Left ventricle myocardium superior (tissue), 1 donor: ENCODE results near the gene SRRT. TPM values are rescaled to one million over a fixed set of nuclear protein-coding genes. Genes with fewer than 3 reads are reported as not detected.
A peak's percentile ranks its signal among the peaks of the same experiment; 100 is the strongest.

Experiments used
- ATAC-seq: fragments of 200-7000 bp; cut with Tn5 transposase; one replicate; pipeline ENCODE4 v1.9.1; 2020; ENCODE audit warnings: mild to moderate bottlenecking, moderate library complexity
- DNase-seq: peaks from one replicate; pipeline ENCODE4 v3.0.0-alpha.2; 2020
- intact Hi-C: fragments of 100-400 bp; cut with micrococcal nuclease; formaldehyde crosslinking; loops from one replicate; pipeline ENCODE4 v1.11.0; 2022
- long read RNA-seq: library from polyadenylated mRNA; unstranded; transcript quantifications from one replicate; pipeline ENCODE4 v2.0.0, GENCODE V29; 2021
- total RNA-seq: library from RNA; stranded (reverse); fragmentation: NEBNext Ultra II Directional; extraction: Animal tissue kit (Norgen Biotek cat#: 25700); gene quantifications from one replicate; pipeline ENCODE4 v1.2.1, GENCODE V29; 2021
- donor health status: DM: no; HTN: yes; CAD: no; lungs with severe emphysema.

SRRT gene, protein sequence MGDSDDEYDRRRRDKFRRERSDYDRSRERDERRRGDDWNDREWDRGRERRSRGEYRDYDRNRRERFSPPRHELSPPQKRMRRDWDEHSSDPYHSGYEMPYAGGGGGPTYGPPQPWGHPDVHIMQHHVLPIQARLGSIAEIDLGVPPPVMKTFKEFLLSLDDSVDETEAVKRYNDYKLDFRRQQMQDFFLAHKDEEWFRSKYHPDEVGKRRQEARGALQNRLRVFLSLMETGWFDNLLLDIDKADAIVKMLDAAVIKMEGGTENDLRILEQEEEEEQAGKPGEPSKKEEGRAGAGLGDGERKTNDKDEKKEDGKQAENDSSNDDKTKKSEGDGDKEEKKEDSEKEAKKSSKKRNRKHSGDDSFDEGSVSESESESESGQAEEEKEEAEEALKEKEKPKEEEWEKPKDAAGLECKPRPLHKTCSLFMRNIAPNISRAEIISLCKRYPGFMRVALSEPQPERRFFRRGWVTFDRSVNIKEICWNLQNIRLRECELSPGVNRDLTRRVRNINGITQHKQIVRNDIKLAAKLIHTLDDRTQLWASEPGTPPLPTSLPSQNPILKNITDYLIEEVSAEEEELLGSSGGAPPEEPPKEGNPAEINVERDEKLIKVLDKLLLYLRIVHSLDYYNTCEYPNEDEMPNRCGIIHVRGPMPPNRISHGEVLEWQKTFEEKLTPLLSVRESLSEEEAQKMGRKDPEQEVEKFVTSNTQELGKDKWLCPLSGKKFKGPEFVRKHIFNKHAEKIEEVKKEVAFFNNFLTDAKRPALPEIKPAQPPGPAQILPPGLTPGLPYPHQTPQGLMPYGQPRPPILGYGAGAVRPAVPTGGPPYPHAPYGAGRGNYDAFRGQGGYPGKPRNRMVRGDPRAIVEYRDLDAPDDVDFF
- total RNA-seq = 63.2 TPM
- long read RNA-seq, transcript SRRT-216 (20 exons, 2,955 nt) = minor isoform, 20 of 135 reads
- long read RNA-seq, transcript SRRT-217 (20 exons, 2,893 nt) = minor isoform, 7 of 135 reads
- long read RNA-seq, transcript SRRT-213 (20 exons, 2,905 nt) = major isoform, 32 of 135 reads
- long read RNA-seq, transcript SRRT-215 (20 exons, 2,964 nt) = minor isoform, 22 of 135 reads
- long read RNA-seq, partial matches to known transcripts = 47 of 135 reads
- long read RNA-seq, other reads (novel, unspliced or antisense) = 5 of 135 reads

DNA sequence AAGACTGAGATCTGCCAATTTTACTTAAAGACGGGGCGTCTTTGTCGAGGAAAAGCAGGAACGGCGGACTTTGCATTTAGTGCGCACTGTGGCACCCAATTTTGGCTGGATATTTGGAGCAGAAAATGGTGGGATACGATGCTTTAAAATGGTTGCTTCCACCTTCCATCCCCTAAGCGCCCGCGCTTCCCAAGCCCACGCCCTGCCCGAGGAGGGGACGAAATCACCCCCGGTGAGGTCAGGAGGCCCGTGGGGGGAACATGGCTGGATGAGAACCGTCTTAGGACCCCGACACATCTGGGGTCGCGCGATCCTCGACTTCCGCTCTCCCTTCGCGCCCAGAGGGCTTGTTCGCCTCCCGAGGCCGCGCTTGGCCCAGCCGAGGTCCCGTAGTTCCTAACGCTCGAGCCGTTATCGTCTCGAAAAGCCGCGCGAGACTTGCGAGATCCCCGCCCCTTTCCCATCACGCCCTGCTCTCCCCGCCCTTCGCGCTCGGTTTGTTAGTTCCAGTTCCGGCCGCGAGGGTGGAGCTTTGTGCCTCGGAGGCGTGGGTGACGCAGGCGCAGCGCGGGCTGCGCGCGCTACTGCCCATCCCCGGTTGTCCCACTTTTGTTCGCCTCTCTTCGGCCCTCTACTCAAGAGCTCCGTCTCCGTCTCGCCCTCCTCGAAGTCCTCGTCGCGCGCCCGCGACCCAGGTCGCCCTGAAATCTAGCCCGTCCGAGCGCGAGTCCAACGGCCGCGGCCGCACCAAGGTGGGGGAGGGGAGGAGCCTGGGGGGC is at the start of gene SRRT:
TSS of gene SRRT (plus strand) at position 527 of the 779 bp plus-strand sequence. CDS start 488 bp downstream, outside the sequence.
- DNase-seq (peak; percentile 99), ATAC-seq (peak; percentile 96)
- intact Hi-C loops = no loop called here

DNA sequence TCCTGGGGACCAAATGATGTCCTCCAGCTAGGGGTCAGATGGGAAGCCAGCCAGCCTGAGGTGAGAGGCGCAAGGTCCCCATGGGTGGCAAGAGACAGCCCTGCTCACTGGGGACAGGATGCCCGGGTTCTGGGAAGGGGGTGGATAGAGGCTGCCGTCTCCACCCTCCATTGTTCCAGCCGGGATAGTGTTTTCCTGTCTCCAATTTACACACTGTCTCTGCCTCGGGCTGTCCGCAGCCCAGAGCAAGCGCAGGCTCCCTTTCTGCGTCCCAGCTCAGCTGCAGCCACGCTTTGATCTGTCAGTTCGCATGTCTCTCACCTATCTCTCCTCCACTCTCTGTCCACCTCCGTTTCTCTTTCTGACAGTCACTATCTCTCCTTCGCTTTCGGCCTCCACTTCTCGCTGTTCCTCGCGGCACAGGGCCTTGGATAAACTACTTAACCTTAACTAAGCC is 49.7 kb upstream of the SRRT start:
- intact Hi-C loops = no loop called here
- DNase-seq (peak; percentile 52), ATAC-seq (peak; percentile 43)

DNA sequence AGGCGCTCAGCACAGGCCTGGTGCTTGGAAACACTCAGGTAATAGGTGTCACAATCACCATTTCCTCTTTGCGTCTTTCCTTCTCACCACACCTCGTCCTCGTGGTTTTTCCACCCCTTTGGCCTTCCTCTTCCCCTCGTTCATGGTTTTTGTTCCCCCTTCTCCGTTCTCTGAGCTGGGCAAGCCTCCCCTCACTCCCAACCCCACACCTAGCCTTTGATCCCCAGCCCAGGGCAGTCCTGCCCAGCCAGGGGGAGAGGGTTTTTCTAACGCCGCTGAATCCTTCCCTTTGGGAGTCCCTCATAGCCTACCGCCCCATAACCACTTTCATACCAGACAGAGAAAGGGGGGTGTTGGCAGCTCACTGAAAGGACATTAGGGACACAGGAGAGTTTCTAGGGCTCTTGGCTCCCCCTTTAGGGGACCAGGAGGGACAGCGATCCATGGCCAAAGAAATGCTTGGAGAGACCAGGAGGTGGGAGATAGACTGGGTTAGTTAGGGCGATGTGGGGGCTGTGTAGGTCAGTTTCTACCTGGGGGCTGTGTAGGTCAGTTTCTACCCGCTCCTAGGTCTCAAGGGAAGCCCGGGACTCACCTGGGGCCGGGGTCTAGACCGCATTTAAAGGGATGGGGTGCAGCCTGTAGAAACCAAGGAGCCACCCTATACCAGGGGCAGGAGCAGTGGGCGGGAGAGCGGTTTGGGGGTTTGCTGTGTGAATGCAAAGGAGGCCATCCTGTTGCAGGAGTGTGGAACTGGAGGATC is 49.0 kb upstream of the SRRT start:
- intact Hi-C loops = no loop called here
- DNase-seq = no peak
- ATAC-seq = no peak

DNA sequence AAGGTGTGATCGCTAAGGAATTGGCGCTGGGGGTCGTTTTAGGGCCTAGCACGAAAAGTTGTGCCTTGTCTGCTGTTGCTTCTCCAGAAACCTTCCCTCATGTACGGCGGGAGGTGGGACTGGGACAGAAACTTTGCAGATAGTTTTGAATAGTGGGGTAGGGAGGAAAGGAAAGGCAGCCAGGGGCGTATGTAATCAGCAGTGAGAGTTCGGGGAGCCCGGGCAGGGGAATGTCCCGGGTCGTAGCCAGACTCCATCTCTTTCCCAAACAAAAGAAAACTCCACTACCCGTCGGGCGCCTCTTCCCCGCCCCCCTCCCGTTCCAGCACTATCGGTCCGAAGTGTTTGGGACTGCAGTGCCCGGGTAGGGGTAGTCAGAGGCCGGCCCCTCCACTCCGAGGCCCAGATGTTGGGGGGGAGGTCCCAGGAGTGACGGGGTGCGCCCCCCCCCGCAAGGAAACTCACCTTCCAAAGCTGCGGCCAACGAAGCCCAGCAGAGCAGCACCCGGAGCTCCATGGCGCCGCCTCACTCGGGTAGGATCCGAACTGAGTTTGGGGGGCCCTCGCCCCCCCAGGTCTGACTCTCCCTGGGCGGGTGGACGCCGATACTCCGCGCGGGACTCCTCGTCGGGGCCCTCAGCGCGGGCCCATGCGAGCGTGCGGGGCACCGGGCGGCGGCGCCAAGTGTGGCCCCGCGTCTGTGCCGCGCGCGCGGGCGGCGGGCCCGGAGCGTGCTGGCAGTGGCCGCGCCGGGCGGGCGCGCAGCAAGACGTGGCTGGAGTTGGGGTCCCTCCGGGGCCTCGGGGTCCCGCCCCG is 48.2 kb upstream of the SRRT start:
- DNase-seq = no peak
- intact Hi-C loops = no loop called here
- ATAC-seq = peak; percentile 17

DNA sequence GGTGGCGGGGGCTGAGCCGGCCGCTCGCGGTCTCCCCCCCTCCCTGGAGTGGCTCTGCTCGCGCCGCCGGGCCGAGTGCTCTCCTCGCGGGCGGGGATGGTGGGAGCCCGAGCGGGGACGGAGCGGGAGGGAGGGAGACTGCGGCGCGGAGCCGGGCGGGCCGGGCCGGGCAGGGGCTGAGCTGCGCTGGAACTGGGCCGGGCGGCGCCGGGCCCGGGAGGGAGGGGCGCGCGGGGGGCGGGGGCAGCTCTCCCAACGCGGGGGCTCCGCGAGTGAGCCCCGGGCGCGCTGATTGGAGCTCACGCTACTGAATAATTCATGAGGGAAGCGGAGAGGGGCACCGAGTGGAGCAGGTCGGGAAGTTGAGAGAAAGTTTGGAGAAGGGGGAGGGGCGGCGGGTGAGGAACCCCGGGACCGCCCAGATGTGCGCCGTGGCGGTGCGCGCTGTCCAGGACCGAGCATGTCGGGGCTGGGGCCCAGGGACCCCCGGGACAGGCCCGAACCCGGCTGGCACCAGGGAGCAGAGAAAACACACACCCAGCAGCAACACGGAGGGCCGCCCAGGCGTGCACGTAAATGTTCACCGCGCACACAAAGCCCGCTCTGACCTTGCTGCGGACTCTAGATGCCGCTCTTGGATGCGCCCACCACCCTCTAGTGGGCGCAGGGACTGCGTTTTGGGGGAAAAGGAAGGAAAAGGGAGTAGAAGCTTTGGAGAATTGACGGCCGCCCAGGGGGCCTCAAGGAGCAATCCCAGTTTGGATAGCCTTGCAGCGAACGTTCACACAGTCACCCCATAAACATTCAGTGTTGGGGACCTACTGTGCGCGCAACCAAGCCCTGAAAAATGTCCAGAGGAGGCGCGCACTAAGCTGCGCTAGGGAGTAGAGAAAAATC is 47.3 kb upstream of the SRRT start, which contains the start of gene EPHB4:
TSS of gene EPHB4 (minus strand) at position 194 of the 897 bp plus-strand sequence. CDS start 493 bp downstream, outside the sequence.
- DNase-seq (peak; percentile 87), ATAC-seq (peak; percentile 85)
- intact Hi-C loops = no loop called here

DNA sequence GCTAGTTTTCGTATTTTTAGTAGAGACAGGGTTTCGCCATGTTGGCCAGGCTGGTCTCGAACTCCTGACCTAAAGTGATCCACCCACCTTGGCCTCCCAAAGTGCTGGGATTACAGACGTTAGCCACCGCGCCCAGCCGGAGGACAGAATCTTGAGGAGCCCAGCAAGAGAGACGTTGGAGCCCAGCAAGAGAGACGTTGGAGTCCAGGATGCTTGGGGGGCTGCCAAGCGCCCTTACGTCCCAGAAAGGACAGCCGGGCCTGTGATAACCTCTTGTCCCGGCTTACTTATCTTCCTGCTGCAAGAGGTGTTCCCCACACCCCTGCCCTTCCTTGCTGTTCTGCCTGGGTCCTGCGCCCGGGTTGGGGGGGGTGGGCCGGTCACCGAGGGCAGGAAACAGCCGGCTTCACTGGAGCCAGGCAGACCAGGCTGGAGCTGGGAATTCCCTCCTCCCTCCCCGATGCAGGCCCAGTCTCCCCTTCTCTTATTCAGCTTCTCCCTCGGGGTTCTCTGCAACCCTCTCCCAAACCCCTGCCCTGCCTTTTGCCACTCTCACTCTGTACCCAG is 45.7 kb upstream of the SRRT start:
- DNase-seq = peak; percentile 72
- intact Hi-C loops = no loop called here
- ATAC-seq = peak; percentile 26

DNA sequence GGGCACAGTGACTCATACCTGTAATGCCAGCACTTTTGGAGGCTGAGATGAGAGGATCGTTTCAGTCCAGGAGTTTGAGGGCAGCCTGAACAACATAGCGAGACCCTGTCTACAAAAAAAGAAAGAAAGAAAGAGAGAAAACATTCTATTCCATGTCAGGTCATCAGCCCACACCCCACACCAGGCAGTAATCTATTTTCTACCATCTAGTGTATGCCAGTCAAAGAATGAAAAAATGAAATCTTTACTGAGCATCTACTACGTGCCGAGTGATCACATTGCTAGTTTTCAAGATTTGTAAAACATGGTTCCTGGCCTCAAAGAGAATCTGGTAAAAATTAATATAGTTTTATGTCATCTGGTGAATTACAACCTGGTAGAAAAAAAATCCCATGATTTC is 44.5 kb upstream of the SRRT start:
- DNase-seq (no peak), ATAC-seq (no peak)
- intact Hi-C loops = no loop called here

DNA sequence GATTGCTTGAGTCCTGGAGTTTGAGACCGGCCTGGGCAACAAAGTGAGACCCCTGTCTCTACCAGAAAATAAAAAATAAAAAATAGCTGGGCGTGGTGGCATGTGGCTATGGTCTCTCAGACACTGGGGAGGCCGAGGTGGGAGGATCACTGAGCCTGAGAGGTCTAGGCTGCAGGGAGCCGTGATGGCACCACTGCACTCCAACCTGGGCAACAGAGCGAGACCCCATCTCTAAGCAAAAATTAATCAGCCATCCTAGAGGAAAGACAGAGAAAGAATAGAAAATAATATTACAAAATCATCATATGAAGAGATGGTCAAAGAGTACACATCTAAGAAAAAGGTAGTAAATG is 42.6 kb upstream of the SRRT start:
- intact Hi-C loops = no loop called here
- DNase-seq = no peak
- no peak for ATAC-seq

DNA sequence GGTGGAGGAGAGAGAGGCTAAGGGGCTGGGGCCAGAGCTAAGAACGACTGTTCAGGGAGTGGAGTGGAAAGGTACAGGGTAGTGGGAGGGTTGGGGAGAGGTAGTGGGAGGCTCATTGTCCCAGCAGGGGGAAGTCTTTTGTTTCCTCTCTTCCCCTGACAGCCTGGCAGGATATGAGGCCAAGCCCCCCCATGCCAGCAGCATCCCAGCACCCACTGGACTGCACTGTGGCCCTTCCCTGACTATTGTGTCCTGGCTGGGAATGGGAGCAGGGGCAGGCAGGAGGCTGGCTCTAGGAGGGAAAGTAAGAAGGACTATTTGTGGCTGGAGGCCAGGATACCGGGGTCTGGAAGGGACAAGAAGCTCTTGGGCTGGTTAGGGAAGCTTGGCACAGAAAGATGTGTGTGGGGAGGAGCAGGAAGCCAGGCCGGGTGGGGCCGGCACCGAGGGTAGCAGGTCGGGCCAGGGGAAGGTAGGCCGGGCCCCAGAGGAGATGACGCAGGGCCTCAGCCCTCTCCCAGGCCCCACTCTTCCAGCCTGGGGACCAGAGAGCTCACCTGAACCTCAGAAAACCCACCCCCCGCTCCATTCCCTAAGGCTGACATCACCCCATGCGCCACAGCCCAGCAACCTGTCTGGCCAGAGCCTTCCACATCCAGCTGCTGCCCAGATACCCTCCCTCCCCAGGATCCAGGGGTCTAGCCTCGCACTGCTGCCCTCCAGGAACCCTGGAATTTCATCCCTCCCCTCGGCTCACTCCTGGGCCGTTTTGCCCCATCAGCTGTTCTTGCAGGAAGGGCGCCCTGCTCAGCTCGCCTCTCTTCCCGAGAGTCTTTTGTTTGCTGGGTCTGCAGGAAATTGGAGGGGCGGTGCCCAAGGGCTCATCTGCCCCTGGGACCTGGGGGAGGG is 38.7 kb upstream of the SRRT start:
- intact Hi-C loops = no loop called here
- DNase-seq (peak; percentile 69), ATAC-seq (peak; percentile 66)

DNA sequence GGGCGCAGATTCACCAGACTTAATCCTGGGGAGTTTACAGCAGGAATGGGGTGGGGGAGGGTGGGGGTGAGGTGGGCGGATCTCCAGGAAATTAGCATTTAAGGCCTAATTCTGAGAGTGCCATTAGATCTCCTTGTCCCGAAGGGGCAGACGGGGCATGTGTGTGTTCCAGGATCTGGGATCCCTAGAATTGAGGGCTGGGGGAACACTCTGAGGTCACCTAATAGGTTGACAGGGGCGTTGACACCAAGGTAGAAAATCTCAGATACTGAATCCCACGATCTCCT is 38.1 kb upstream of the SRRT start:
- no peak for ATAC-seq
- intact Hi-C loops = no loop called here
- no peak for DNase-seq

DNA sequence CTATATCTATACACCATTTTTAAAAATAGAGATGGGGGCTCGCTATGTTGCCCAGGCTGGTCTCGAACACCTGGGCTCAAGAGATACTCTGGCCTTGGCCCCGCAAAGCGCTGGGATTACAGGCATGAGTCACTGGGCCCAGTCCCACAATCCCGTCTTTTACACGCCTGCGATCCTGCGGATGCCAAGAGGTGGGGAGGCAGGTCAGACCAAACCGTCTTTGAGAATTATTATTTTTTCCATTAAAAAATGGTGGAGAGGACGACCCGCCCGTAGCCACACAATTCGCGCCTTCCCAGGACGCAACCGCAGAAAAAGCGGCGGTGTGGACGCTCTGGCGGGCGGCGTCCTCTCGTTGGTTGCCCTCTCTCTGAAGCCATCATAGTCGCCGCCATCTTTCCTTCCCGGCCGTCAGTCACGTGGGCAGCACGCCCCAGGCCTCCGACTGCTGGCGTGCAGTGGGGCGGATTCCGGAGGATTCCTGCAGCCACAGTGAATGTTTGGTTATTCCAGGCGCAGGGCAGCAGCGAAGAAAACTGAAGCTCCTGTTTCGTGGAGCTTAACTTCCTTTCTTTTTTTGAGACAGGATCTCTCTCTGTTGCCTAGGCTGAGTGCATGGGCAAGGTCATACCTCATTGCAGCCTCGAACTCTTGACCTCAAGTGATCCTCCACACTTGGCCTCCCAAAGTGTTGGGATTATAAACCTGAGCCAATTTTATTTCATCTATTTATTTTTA is 37.6 kb upstream of the SRRT start:
- DNase-seq (peak; percentile 94), ATAC-seq (peak; percentile 97)
- intact Hi-C loops = no loop called here

DNA sequence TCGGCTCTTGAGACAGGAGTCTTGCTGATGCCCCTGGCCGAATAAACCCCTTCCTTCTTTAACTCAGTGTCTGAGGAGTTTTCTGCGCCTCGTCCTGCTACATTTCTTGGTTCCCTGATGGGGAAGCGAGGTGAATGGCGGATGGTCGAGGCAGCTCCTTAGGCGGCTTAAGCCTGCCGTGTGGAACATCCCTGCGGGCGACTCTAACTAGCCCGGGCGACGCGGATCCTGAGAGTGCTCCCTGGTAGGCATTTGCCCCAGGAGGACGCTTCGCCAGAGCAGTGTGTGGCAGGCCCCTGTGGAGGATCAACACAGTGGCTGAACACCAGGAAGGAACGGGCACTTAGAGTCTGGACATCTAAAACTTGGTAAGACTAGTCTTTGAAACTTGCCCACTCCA is 35.5 kb upstream of the SRRT start:
- intact Hi-C loops = no loop called here
- no peak for DNase-seq
- no peak for ATAC-seq

DNA sequence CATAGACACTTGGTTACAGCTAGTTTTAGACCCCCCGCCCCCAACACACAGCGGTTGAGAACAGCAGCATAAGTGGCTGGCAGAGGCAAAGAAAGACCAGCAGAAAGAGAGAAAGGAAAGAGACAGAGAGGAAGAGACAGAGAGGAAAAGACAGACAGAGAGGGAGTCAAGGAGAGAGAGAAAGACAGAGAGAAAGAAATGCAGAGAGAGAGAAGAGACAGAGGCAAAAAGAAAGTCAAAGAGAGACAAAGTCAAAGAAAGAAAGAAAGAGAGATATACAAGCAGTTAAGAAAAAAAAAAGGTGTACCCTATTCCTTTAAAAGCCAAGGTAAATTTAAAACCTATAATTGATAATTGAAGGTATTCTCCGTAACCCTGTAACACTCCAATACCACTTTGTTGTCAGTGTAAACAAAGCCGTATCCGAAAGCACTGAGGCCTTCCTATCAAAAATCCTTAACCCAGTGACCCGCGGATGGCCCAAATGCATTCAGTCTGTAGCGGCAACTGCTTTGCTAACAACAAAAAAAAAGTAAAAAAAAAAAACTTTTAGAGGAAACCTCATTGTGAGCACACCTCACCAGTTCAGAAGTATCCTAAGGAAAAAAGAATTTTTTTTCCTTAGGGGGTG is 34.3 kb upstream of the SRRT start:
- intact Hi-C loops = no loop called here
- DNase-seq (no peak), ATAC-seq (no peak)

DNA sequence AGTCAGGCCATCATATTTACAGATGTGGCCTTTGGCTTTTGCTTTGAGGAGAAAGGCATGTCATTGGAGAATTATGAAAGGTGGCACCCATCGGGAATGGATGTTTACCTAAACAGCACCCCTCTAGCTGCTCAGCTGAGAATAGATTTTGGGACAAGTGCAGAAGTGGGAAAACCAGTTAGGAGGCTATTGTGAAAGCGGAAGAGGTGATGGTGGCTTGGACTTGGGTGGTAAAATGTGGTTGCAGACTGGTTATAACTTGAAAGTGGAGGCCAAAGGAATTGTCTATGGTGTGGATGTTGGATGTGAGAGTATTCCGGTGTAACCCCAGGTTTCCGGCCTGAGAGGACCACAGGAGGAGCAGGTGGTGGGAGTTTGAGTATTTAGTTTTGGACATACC is 27.5 kb upstream of the SRRT start:
- DNase-seq = no peak
- intact Hi-C loops = no loop called here
- no peak for ATAC-seq
